IPS DF 4.7 (cell line): Measurements from ENCODE around the gene SKIC2.

Experiments used
- DNase-seq: peaks from one replicate; pipeline ENCODE4 v3.0.0-alpha.2; 2013; ENCODE audit warnings: low spot score; ENCODE audit errors: extremely low read depth

SKIC2 gene

GRCh38 chr6:31945507-31946369, 13.2 kb upstream of the SKIC2 start, which contains the start of gene CFB:
Gene CFB, plus strand, starts transcription at chr6:31946095. Its CDS starts 127 bp downstream, at chr6:31946222.
- no peak for DNase-seq

- no peak for DNase-seq
Observed at GRCh38 chr6:31946370-31946885, 12.5 kb upstream of the SKIC2 start.

- no peak for DNase-seq
Observed at GRCh38 chr6:31947070-31947675, 11.8 kb upstream of the SKIC2 start.

- DNase-seq = no peak
Observed at GRCh38 chr6:31947864-31948263, 11.1 kb upstream of the SKIC2 start.

GRCh38 chr6:31948306-31948705, 10.7 kb upstream of the SKIC2 start:
- no peak for DNase-seq

- DNase-seq = no peak
Observed at GRCh38 chr6:31948753-31949413, 10.1 kb upstream of the SKIC2 start.

GRCh38 chr6:31949926-31950548, 8.9 kb upstream of the SKIC2 start:
- no peak for DNase-seq

- no peak for DNase-seq
Observed at GRCh38 chr6:31952140-31952805, 6.7 kb upstream of the SKIC2 start.

- DNase-seq = no peak
Observed at GRCh38 chr6:31952890-31953289, 6.1 kb upstream of the SKIC2 start.

GRCh38 chr6:31954511-31954910, 4.5 kb upstream of the SKIC2 start:
- DNase-seq = no peak

GRCh38 chr6:31956796-31957195, 2.2 kb upstream of the SKIC2 start:
- no peak for DNase-seq

GRCh38 chr6:31958412-31958740, 599 bp upstream of the SKIC2 start:
- no peak for DNase-seq

- no peak for DNase-seq
Observed at GRCh38 chr6:31961616-31962015, 2.6 kb downstream of the SKIC2 start.

GRCh38 chr6:31963921-31964320, 4.9 kb downstream of the SKIC2 start:
- DNase-seq = no peak

GRCh38 chr6:31965700-31966099, 6.7 kb downstream of the SKIC2 start:
- no peak for DNase-seq

- no peak for DNase-seq
Observed at GRCh38 chr6:31966506-31966905, 7.5 kb downstream of the SKIC2 start.

GRCh38 chr6:31966997-31967925, 8.3 kb downstream of the SKIC2 start:
- DNase-seq = no peak

GRCh38 chr6:31967926-31968320, 8.9 kb downstream of the SKIC2 start:
- no peak for DNase-seq

- no peak for DNase-seq
Observed at GRCh38 chr6:31968326-31968725, 9.4 kb downstream of the SKIC2 start.
